ENCODE data around the gene KL. TPM values are rescaled to one million over a fixed set of nuclear protein-coding genes. Genes with fewer than 3 reads are reported as not detected.

Gene KL
- 1.3 and 1.5 TPM in 2 replicates for total RNA-seq (2022)
- percentile 45 among the genes with signal in this experiment for Bru-seq, nascent RNA
- BruChase-seq, experiment 1, labeled RNA remaining after a 2-hour chase: percentile 40 among the genes with signal in this experiment
- percentile 33 among the genes with signal in this experiment for BruChase-seq, experiment 2, labeled RNA remaining after a 6-hour chase
- long read RNA-seq, partial matches to known transcripts: 0 of 2 reads
- long read RNA-seq, other reads (novel, unspliced or antisense): 1 of 2 reads

- CTCF ChIA-PET: no interaction called here
- BruUV-seq (replicated peaks): no TSS peak
- Mint-ChIP-seq H3K36me3 (ENCODE audit: insufficient read depth, unreplicated experiment) (no peaks in the 10 kb centered on the region), H3K27ac (ENCODE audit: unreplicated experiment) (no peak within 1 kb of the TSS), H3K4me3 (ENCODE audit: unreplicated experiment) (peak within 1 kb of the TSS; percentile 73), H3K27me3 (ENCODE audit: insufficient read depth, unreplicated experiment) (peaks cover 8% of the 10 kb centered on the region), H3K9me3 (ENCODE audit: unreplicated experiment) (no peaks in the 10 kb centered on the region), H3K4me1 (ENCODE audit: low read depth, unreplicated experiment) (no peaks in the 10 kb centered on the region)
- POLR2A ChIA-PET: no interaction called here
- Histone ChIP-seq H3K4me3 (ENCODE audit: low read depth, low read length) (peak within 1 kb of the TSS; percentile 59), H3K4me1 (no peaks in the 10 kb centered on the region; the same call in 1 of the 2 replicates), H3K36me3 (ENCODE audit: control insufficient read depth, insufficient read depth, low read length) (no peaks in the 10 kb centered on the region), H3K27me3 (replicated peaks; ENCODE audit: control insufficient read depth, insufficient read depth, low read length) (peaks cover 2% of the 10 kb centered on the region; the same call in 1 of the 2 replicates), H3K9me3 (no peaks in the 10 kb centered on the region)
- peak in 1 of 2 experiments; percentile 55 for DNase-seq
- intact Hi-C loops (cut with micrococcal nuclease; ENCODE audit: unreplicated experiment): loop anchor here (1.0 to 10.0 kb wide), 5 partner anchors 74 to 526 kb away; no protein-coding TSS in a partner anchor
- TF ChIP-seq, protein P1, sequence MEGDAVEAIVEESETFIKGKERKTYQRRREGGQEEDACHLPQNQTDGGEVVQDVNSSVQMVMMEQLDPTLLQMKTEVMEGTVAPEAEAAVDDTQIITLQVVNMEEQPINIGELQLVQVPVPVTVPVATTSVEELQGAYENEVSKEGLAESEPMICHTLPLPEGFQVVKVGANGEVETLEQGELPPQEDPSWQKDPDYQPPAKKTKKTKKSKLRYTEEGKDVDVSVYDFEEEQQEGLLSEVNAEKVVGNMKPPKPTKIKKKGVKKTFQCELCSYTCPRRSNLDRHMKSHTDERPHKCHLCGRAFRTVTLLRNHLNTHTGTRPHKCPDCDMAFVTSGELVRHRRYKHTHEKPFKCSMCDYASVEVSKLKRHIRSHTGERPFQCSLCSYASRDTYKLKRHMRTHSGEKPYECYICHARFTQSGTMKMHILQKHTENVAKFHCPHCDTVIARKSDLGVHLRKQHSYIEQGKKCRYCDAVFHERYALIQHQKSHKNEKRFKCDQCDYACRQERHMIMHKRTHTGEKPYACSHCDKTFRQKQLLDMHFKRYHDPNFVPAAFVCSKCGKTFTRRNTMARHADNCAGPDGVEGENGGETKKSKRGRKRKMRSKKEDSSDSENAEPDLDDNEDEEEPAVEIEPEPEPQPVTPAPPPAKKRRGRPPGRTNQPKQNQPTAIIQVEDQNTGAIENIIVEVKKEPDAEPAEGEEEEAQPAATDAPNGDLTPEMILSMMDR (IDR thresholded peaks at IDR 0.05; ENCODE audit: insufficient read depth in 1 of 2, low read depth in 1 of 2, low read length in 1 of 2, severe bottlenecking in 1 of 2, unreplicated experiment in 1 of 2): no peak
These were observed at the start of gene KL for GRCh38 chr13:33016414-33017322. Gene KL, plus strand, starts transcription at chr13:33016423. Its CDS starts 18 bp downstream, at chr13:33016441.

GRCh38 chr13:32967584-32968182, 48.5 kb upstream of the KL start:
- intact Hi-C loops (cut with micrococcal nuclease; ENCODE audit: unreplicated experiment): no loop called here
- DNase-seq: no peak

GRCh38 chr13:32968316-32968715, 47.9 kb upstream of the KL start:
- DNase-seq: no peak
- BruUV-seq (replicated peaks): no TSS peak
- H3K27me3 Mint-ChIP-seq (ENCODE audit: insufficient read depth, unreplicated experiment): no peaks in the 10 kb centered on the region
- Histone ChIP-seq H3K4me1 (no peaks in the 10 kb centered on the region), H3K27me3 (replicated peaks; ENCODE audit: control insufficient read depth, insufficient read depth, low read length) (no peaks in the 10 kb centered on the region), H3K4me3 (ENCODE audit: low read depth, low read length) (no peak overlapping the region), H3K36me3 (ENCODE audit: control insufficient read depth, insufficient read depth, low read length) (no peaks in the 10 kb centered on the region), H3K9me3 (no peaks in the 10 kb centered on the region)
- no peak overlapping the region for H3K27ac Mint-ChIP-seq (ENCODE audit: unreplicated experiment)
- H3K9me3 Mint-ChIP-seq (ENCODE audit: unreplicated experiment): no peaks in the 10 kb centered on the region
- CTCF ChIA-PET: no interaction called here
- intact Hi-C loops (cut with micrococcal nuclease; ENCODE audit: unreplicated experiment): no loop called here
- TF ChIP-seq, protein P1 (IDR thresholded peaks at IDR 0.05; ENCODE audit: insufficient read depth in 1 of 2, low read depth in 1 of 2, low read length in 1 of 2, severe bottlenecking in 1 of 2, unreplicated experiment in 1 of 2): no peak
- H3K4me1 Mint-ChIP-seq (ENCODE audit: low read depth, unreplicated experiment): no peaks in the 10 kb centered on the region
- no peak overlapping the region for H3K4me3 Mint-ChIP-seq (ENCODE audit: unreplicated experiment)
- POLR2A ChIA-PET: no interaction called here
- no peaks in the 10 kb centered on the region for H3K36me3 Mint-ChIP-seq (ENCODE audit: insufficient read depth, unreplicated experiment)

More at GRCh38 chr13:32967584-32968182, 48.5 kb upstream of the KL start:
- Mint-ChIP-seq H3K27ac (ENCODE audit: unreplicated experiment) (no peak overlapping the region), H3K9me3 (ENCODE audit: unreplicated experiment) (no peaks in the 10 kb centered on the region), H3K27me3 (ENCODE audit: insufficient read depth, unreplicated experiment) (no peaks in the 10 kb centered on the region), H3K4me1 (ENCODE audit: low read depth, unreplicated experiment) (no peaks in the 10 kb centered on the region), H3K4me3 (ENCODE audit: unreplicated experiment) (no peak overlapping the region), H3K36me3 (ENCODE audit: insufficient read depth, unreplicated experiment) (no peaks in the 10 kb centered on the region)
- Histone ChIP-seq H3K4me1 (no peaks in the 10 kb centered on the region), H3K27me3 (replicated peaks; ENCODE audit: control insufficient read depth, insufficient read depth, low read length) (no peaks in the 10 kb centered on the region), H3K9me3 (no peaks in the 10 kb centered on the region), H3K36me3 (ENCODE audit: control insufficient read depth, insufficient read depth, low read length) (no peaks in the 10 kb centered on the region), H3K4me3 (ENCODE audit: low read depth, low read length) (no peak overlapping the region)
- BruUV-seq (replicated peaks): no TSS peak
- POLR2A ChIA-PET: no interaction called here
- CTCF ChIA-PET: no interaction called here
- TF ChIP-seq, protein P1 (IDR thresholded peaks at IDR 0.05; ENCODE audit: insufficient read depth in 1 of 2, low read depth in 1 of 2, low read length in 1 of 2, severe bottlenecking in 1 of 2, unreplicated experiment in 1 of 2): no peak
